Prostate gland (tissue), 2 donors: ENCODE data around the gene CAMK2N1. TPM values are rescaled to one million over a fixed set of nuclear protein-coding genes. Genes with fewer than 3 reads are reported as not detected.

ENCODE experiments used
- DNase-seq: peaks from one replicate; pipeline ENCODE4 v3.0.0-alpha.2; 2019; ENCODE audit warnings: low spot score
- H3K27ac ChIP-seq, 2 donors: fragments of 200-600 bp; sonication (generic); 2 replicates each; pipeline ENCODE4 v1.5.1; 2017 to 2019
- H3K27me3 ChIP-seq: fragments of 200-600 bp; sonication (generic); replicated peaks from 2 replicates; pipeline ENCODE4 v1.5.1; 2019; ENCODE audit not compliant: insufficient read depth
- H3K36me3 ChIP-seq, 2 donors: fragments of 200-600 bp; sonication (generic); 1 replicate in 1 of 2; 2 replicates in 1 of 2; pipeline versions ENCODE4 v1.5.1 to v1.8.1; 2017 to 2019
- H3K4me1 ChIP-seq: fragments of 200-600 bp; sonication (generic); replicated peaks from 2 replicates; pipeline ENCODE4 v1.5.1; 2019
- H3K4me3 ChIP-seq, 2 donors: fragments of 200-600 bp; sonication (generic); 2 replicates each; pipeline ENCODE4 v1.5.1; 2017 to 2019
- H3K9me3 ChIP-seq: fragments of 200-600 bp; sonication (generic); 2 replicates; pipeline ENCODE4 v1.5.1; 2017
- CTCF ChIP-seq, 4 experiments: fragments of 200-600 bp in 2 of 4; fragments of 450-650 bp in 2 of 4; sonication (generic) in 2 of 4; IDR thresholded peaks; 1 replicate in 3 of 4; 2 replicates in 1 of 4; pipeline ENCODE4 v1.5.1; 2016 to 2019; ENCODE audit warnings: antibody characterized with exemption in 4 of 4, mild to moderate bottlenecking in 2 of 4, moderate library complexity in 2 of 4
- POLR2A ChIP-seq: fragments of 450-650 bp; IDR thresholded peaks from one replicate; pipeline ENCODE4 v1.6.1; 2016; ENCODE audit warnings: antibody characterized with exemption, mild to moderate bottlenecking
- POLR2AphosphoS5 ChIP-seq: sonication (generic); formaldehyde crosslinking; IDR thresholded peaks from one replicate; pipeline ENCODE4 v1.6.1; 2017; ENCODE audit warnings: antibody characterized with exemption
- WGBS: methylation state at CpG from one replicate; pipeline ENCODE4 v1.1.5; 2018; 5-methylcytosine and 5-hydroxymethylcytosine counted together
- intact Hi-C: fragments of 100-400 bp; cut with DNase I; formaldehyde crosslinking; loops from one replicate; pipeline ENCODE4 v1.14.2; 2022
- total RNA-seq, 2 donors: library from RNA; depleted of rRNA; stranded (reverse); fragments of >200 nt; gene quantifications; one replicate each; pipeline ENCODE4 v1.1.0, GENCODE V29; 2016

CAMK2N1 gene
- total RNA-seq, 2 donors from 2014 or later: 12.7 to 17.4 TPM

- no peaks in the 10 kb centered on the region for H3K9me3 ChIP-seq
- H3K4me1 ChIP-seq: no peaks in the 10 kb centered on the region
- WGBS: 3% methylated on average over 58 of the region's 58 CpGs
- peak overlapping the region; percentile 85 to 90 for H3K27ac ChIP-seq
- intact Hi-C loops: loop anchor here (5.0 kb wide), 1 partner anchor 122 kb away; no protein-coding TSS in a partner anchor
- peak overlapping the region; percentile 51 to 55 for H3K4me3 ChIP-seq
- no peaks in the 10 kb centered on the region for H3K27me3 ChIP-seq
- DNase-seq: no peak
- H3K36me3 ChIP-seq: no peaks in the 10 kb centered on the region
- no peak for TF ChIP-seq POLR2A
- TF ChIP-seq CTCF (IDR thresholded peaks at IDR 0.05): peak in 1 of 4 experiments; percentile 12
Measured at GRCh38 chr1:20483833-20484518, 2.0 kb downstream of the CAMK2N1 start.

- TF ChIP-seq POLR2A: no peak
- TF ChIP-seq POLR2AphosphoS5: no peak
- TF ChIP-seq CTCF (IDR thresholded peaks at IDR 0.05): no peak
Measured at GRCh38 chr1:20483098-20483832, 2.7 kb downstream of the CAMK2N1 start.

GRCh38 chr1:20481643-20482498 is 4.1 kb downstream of the CAMK2N1 start:
- Histone ChIP-seq H3K4me1 (no peaks in the 10 kb centered on the region), H3K4me3 (no peak overlapping the region), H3K27ac (no peak overlapping the region), H3K9me3 (no peaks in the 10 kb centered on the region), H3K27me3 (no peaks in the 10 kb centered on the region), H3K36me3 (no peaks in the 10 kb centered on the region)
- WGBS: 65% methylated on average over 10 of the region's 10 CpGs
- DNase-seq: no peak
- intact Hi-C loops: loop anchor here (5.0 kb wide), 1 partner anchor 120 kb away; no protein-coding TSS in a partner anchor
- TF ChIP-seq POLR2AphosphoS5 (no peak), POLR2A (no peak), CTCF (IDR thresholded peaks at IDR 0.05) (no peak)

More at GRCh38 chr1:20483098-20483832, 2.7 kb downstream of the CAMK2N1 start:
- intact Hi-C loops: loop anchor here (5.0 kb wide), 1 partner anchor 121 kb away; no protein-coding TSS in a partner anchor
- no peaks in the 10 kb centered on the region for H3K27me3 ChIP-seq
- no peak for DNase-seq
- H3K36me3 ChIP-seq: no peaks in the 10 kb centered on the region
- no peaks in the 10 kb centered on the region for H3K4me1 ChIP-seq
- H3K27ac ChIP-seq: peak overlapping the region; percentile 85 to 90
- H3K4me3 ChIP-seq: peak overlapping the region; percentile 51 to 55
- H3K9me3 ChIP-seq: no peaks in the 10 kb centered on the region
- 47% methylated on average over 16 of the region's 16 CpGs for WGBS

- H3K36me3 ChIP-seq: no peaks in the 10 kb centered on the region
- DNase-seq: no peak
- H3K27ac ChIP-seq: no peak overlapping the region
- H3K9me3 ChIP-seq: no peaks in the 10 kb centered on the region
- no peak for TF ChIP-seq CTCF (IDR thresholded peaks at IDR 0.05)
- TF ChIP-seq POLR2AphosphoS5: no peak
- no peak for TF ChIP-seq POLR2A
- no peaks in the 10 kb centered on the region for H3K4me1 ChIP-seq
- H3K4me3 ChIP-seq: no peak overlapping the region
- 56% methylated on average over 7 of the region's 7 CpGs for WGBS
- no peaks in the 10 kb centered on the region for H3K27me3 ChIP-seq
- intact Hi-C loops: loop anchor here (5.0 kb wide), 1 partner anchor 119 kb away; no protein-coding TSS in a partner anchor
Measured at GRCh38 chr1:20480951-20481617, 4.9 kb downstream of the CAMK2N1 start.
